ENCODE data around the gene P2RY4. TPM values are rescaled to one million over a fixed set of nuclear protein-coding genes. Genes with fewer than 3 reads are reported as not detected.
"Not testable (repeated sequence)": the region's sequence is repeated elsewhere in the genome, so short reads cannot be mapped to it uniquely, and the experiment has no call there.

Gene P2RY4
- 1.0 TPM for total RNA-seq

GRCh38 chrX:70260104-70260503, at the start of gene P2RY4:
TSS of gene P2RY4 (minus strand) at chrX:70260204. CDS start at chrX:70259624, 580 bp downstream.
- no peak for ATAC-seq
- DNase-seq (ENCODE audit: low spot score) = no peak
- intact Hi-C loops (cut with DNase I) = no loop called here

- DNase-seq (ENCODE audit: low spot score) (no peak), ATAC-seq (no peak)
- intact Hi-C loops (cut with DNase I) = no loop called here
Measured at GRCh38 chrX:70301716-70302115, 41.7 kb upstream of the P2RY4 start.

DNA sequence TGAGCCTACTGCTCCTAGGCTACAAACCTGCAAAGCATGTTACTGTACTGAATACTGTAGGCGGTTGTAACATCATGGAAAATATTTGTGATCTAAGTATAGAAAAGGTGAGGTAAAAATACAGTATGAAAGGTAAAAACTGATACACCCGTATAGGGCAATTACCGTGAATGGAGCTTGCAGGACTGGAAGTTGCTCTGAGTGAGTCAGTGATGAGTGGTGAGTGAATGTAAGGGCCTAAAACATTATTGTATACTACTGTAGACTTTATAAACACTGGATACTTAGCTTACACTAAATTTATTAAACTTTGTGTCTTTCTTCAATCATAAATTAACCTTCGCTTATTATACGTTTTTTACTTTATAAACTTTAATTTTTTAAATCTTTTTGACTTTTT, 33.6 kb upstream of the P2RY4 start:
- intact Hi-C loops (cut with DNase I) = no loop called here
- DNase-seq (ENCODE audit: low spot score) = no peak
- no peak for ATAC-seq

- ATAC-seq = no peak
- intact Hi-C loops (cut with DNase I) = no loop called here
Measured at GRCh38 chrX:70292788-70293187, 32.8 kb upstream of the P2RY4 start.

GRCh38 chrX:70289793-70290770, 30.1 kb upstream of the P2RY4 start, which contains the start of the genes KIF4A and PDZD11:
TSS of gene KIF4A (plus strand) at chrX:70290104. CDS start at chrX:70290459, 355 bp downstream.
TSS of gene PDZD11 (minus strand) at chrX:70289927. CDS start at chrX:70289341, 586 bp downstream.
- DNase-seq (ENCODE audit: low spot score) = peak; percentile 86
- intact Hi-C loops (cut with DNase I) = no loop called here
- ATAC-seq = peak; percentile 99

More at GRCh38 chrX:70292788-70293187, 32.8 kb upstream of the P2RY4 start:
- no peak for DNase-seq (ENCODE audit: low spot score)

- intact Hi-C loops (cut with DNase I) = no loop called here
- ATAC-seq (no peak), DNase-seq (ENCODE audit: low spot score) (no peak)
Measured at GRCh38 chrX:70289168-70289792, 29.3 kb upstream of the P2RY4 start.

- DNase-seq (ENCODE audit: low spot score) (no peak), ATAC-seq (no peak)
- intact Hi-C loops (cut with DNase I) = no loop called here
Measured at GRCh38 chrX:70281951-70282350, 21.9 kb upstream of the P2RY4 start, which contains the start of gene RAB41. TSS of gene RAB41 (plus strand) at chrX:70282172. CDS start at chrX:70282218, 46 bp downstream.

- ATAC-seq (no peak), DNase-seq (ENCODE audit: low spot score) (no peak)
- intact Hi-C loops (cut with DNase I) = no loop called here
Measured at GRCh38 chrX:70280573-70280972, 20.6 kb upstream of the P2RY4 start.

- ATAC-seq (no peak), DNase-seq (ENCODE audit: low spot score) (no peak)
- intact Hi-C loops (cut with DNase I) = no loop called here
Measured at GRCh38 chrX:70279081-70279480, 19.1 kb upstream of the P2RY4 start.

GRCh38 chrX:70274029-70274428, 14.0 kb upstream of the P2RY4 start:
- DNase-seq (ENCODE audit: low spot score); ATAC-seq; intact Hi-C loops (cut with DNase I): not testable (repeated sequence)

- no peak for DNase-seq (ENCODE audit: low spot score)
- intact Hi-C loops (cut with DNase I) = no loop called here
- no peak for ATAC-seq
Measured at GRCh38 chrX:70268034-70268433, 8.0 kb upstream of the P2RY4 start, which contains the start of gene ARR3. TSS of gene ARR3 (plus strand) at chrX:70268334. CDS start at chrX:70269386, 1,052 bp downstream.

DNA sequence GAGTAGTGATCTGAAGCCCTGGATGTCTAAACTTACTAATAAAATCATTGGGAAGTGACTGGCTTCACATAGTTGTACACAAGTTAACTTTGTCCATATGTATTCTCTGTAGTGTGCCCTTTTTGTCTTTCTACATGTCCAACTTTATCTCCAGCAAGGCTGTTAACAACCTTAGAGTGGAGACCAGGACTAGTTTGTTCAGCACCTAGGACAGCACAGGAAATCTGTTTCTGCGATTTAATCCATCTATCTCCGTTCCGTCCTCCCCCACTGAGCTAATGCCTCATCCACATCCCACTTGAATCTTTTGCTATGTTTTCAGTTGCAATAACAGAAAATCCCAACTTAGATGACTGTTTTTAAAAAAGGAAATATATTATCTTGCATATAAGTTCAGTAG, 4.8 kb upstream of the P2RY4 start:
- ATAC-seq = no peak
- no peak for DNase-seq (ENCODE audit: low spot score)
- intact Hi-C loops (cut with DNase I) = no loop called here

DNA sequence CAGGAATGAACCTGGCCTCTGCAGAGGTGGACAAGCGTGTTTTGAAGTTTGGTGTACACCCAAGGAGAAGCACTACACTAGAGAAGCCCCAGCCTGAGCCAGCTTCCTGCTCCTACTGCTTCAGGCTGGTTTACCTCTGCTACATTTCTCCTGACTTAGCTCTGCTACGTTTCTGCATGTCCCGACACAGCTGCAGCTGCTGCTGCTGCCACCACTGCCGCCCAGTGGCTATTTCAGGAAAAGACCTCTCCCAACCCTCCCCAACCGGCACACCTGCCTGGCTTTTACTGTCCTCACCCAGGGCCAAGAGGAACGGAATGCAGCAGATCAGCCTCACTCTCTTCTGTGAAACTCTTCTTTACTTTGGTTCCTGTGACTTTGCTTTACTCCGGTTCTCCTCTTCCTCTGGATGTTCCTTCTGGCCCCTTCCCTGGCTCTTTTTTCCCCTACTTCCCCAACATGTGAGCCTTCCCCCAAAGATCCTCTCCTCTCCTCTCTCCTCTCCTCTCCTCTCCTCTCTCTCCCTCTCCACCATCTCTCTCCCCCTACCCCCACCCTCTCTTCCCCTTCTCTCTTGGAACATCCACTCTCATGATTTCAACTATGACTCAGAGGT, 3.1 kb upstream of the P2RY4 start:
- DNase-seq (ENCODE audit: low spot score) (no peak), ATAC-seq (no peak)
- intact Hi-C loops (cut with DNase I) = no loop called here

DNA sequence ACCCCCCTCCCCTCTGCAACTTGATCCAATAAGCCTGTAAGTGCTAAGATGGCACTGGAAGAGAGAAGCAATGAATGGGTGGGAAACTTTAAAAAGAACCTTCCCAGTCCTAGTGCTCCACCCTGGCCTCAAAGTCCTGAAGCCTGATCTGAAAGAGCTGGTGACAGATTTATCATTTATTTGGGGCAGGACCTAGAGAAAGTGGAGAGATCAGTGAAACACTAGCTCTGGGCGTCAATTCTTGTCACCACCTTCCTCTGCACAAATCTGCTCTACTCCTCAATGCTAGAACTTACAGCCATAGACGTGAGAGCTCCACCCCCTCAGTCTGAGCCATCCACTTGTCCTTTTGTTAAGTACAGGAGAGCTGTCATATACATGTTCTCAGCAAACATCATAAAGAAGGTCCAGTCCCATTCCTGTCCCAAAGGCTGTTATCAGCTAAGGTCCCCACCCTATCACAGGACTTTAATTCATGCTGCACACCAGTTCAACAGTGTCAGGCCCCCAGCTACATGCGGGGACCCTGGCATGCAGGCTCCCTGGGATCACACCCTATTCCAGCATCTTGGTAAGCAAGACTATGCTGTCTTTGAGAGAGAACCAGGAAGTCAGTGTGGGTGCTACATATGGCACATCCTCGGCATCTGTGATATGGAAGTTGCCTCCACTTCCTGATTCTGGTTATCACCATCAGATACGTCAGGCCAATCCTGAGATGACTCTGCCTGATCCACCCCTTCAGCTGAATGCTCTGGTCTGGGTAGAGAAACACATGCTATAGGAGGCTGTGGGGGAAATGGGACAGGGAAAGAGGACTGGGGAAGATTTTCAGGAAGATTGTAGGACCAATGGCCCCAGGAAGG, 2.3 kb downstream of the P2RY4 start:
- ATAC-seq = no peak
- DNase-seq (ENCODE audit: low spot score) = no peak
- intact Hi-C loops (cut with DNase I) = no loop called here

DNA sequence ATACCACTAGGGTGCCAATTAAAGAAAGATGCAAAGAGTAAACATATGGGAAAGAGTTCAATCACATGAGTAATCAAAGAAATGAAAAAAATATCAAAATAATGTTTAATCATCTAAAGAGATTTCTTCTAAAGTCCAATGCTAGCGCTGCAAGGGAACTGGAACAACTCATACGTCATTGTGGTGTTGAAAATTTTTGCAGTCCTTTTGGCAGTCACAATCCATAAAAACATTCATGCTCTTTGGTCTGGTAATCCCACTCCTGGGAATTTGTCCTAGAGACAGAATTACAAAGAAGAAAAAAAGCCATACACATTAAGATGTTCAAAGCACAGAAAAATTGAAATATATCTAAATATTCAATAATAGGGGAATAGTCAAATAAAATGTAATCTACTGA, 4.6 kb downstream of the P2RY4 start:
- intact Hi-C loops (cut with DNase I) = no loop called here
- peak; percentile 58 for ATAC-seq

GRCh38 chrX:70254909-70255308, 5.1 kb downstream of the P2RY4 start:
- DNase-seq (ENCODE audit: low spot score) (no peak), ATAC-seq (no peak)
- intact Hi-C loops (cut with DNase I) = no loop called here

More for the DNA sequence above, 4.6 kb downstream of the P2RY4 start:
- DNase-seq (ENCODE audit: low spot score) = no peak

DNA sequence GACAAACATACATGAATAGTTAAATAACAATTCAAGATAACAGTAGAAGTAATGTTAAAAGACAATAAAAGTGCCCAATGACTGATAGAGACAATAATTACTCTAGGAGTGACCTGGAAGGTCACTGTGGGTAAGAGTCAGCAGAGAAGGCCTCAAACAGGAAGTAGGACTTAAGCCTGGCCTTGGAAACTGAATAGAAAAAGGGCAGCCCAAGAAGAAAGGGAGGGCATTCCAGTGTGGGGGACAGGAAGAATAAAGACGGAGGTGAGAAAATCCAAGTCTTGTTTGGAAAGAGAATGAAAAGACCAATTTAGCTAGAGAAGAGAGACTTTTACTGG, 6.0 kb downstream of the P2RY4 start:
- DNase-seq (ENCODE audit: low spot score) (no peak), ATAC-seq (no peak)
- intact Hi-C loops (cut with DNase I) = no loop called here

DNA sequence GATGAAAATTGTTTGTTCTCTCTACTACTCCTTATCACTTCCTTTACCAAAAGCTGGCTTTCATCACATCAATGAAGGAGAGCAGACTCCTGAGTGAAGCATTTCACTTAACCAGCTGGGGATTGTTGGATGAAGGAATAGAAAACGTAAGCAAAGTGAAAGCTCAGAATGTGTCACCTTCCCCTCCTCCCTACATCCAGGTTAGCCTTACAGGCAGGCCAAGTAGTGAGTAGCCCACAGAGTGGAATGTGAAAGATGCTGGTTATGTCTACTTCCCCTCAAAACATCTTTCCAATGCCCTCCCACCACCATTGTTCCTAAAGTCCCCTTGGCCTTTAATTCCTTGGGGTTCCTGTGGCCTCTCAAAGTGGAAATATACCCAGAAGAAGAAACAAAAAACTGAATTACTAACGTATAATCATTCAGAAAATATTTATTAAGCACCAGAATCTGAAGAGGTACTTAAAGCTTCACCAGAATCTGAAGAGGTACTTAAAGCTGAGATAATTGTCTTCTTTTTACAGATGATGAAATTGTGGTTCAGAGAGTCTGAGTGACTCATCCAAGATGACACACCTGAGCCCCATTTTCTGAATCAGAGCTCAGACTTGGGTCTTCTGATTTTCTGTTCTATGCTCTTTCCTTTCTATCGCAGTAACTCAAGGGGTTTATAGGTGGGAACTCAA, 6.5 kb downstream of the P2RY4 start:
- ATAC-seq (no peak), DNase-seq (ENCODE audit: low spot score) (no peak)
- intact Hi-C loops (cut with DNase I) = no loop called here
